Keratinocyte (primary cell): ENCODE data around the gene SLC44A3. TPM values are rescaled to one million over a fixed set of nuclear protein-coding genes. Genes with fewer than 3 reads are reported as not detected.

Experiments
- DNase-seq: peaks from one replicate; pipeline ENCODE4 v3.0.0-alpha.2; 2011; ENCODE audit warnings: low read depth, missing footprints, low spot score
- FAIRE-seq: peaks from 2 replicates; lab custom pipeline; 2011; peaks lifted over from hg19 to GRCh38; lab: Jason Lieb, UNC
- H2AFZ ChIP-seq: 2 replicates; pipeline ENCODE4 v1.6.0; 2012; ENCODE audit warnings: low read length, control low read depth, inconsistent platforms; ENCODE audit not compliant: control insufficient read depth
- H3K27ac ChIP-seq: 2 replicates; pipeline ENCODE4 v1.5.1; 2011; ENCODE audit warnings: low read length; ENCODE audit not compliant: control insufficient read depth, insufficient read depth
- H3K27me3 ChIP-seq: 3 replicates; pipeline ENCODE4 v1.6.0; 2011; ENCODE audit warnings: low read length; ENCODE audit not compliant: control insufficient read depth, insufficient read depth; ENCODE audit errors: extremely low read depth
- H3K36me3 ChIP-seq, 2 experiments: 2 replicates in 1 of 2; 3 replicates in 1 of 2; pipeline ENCODE4 v1.5.1; 2011; ENCODE audit warnings: low read length in 2 of 2, mild to moderate bottlenecking in 1 of 2; ENCODE audit not compliant: control insufficient read depth in 2 of 2, insufficient read depth in 2 of 2; ENCODE audit errors: extremely low read depth in 1 of 2
- H3K4me1 ChIP-seq: 3 replicates; pipeline ENCODE4 v1.5.1; 2011; ENCODE audit warnings: low read length; ENCODE audit not compliant: control insufficient read depth, insufficient read depth; ENCODE audit errors: extremely low read depth
- H3K4me2 ChIP-seq: 3 replicates; pipeline ENCODE4 v1.6.0; 2011; ENCODE audit warnings: low read depth, low read length; ENCODE audit not compliant: control insufficient read depth, insufficient read depth; ENCODE audit errors: extremely low read depth
- H3K4me3 ChIP-seq, 3 experiments: fragments of 200-600 bp in 1 of 3; sonication (generic) in 1 of 3; 2 replicates in 2 of 3; 3 replicates in 1 of 3; pipeline ENCODE4 v1.5.1; 2011 to 2016; ENCODE audit warnings: low read length in 3 of 3, mild to moderate bottlenecking in 3 of 3, control low read depth in 2 of 3, inconsistent platforms in 1 of 3, low read depth in 1 of 3, mixed read lengths in 1 of 3, mixed run types in 1 of 3, moderate library complexity in 1 of 3; ENCODE audit not compliant: control insufficient read depth in 2 of 3, insufficient read depth in 2 of 3; ENCODE audit errors: extremely low read depth in 1 of 3
- H3K79me2 ChIP-seq: 2 replicates; pipeline ENCODE4 v1.6.0; 2012; ENCODE audit warnings: low read length; ENCODE audit not compliant: control insufficient read depth, insufficient read depth
- H3K9ac ChIP-seq: 3 replicates; pipeline ENCODE4 v1.6.0; 2011; ENCODE audit warnings: low read length; ENCODE audit not compliant: control insufficient read depth, insufficient read depth; ENCODE audit errors: extremely low read depth
- H3K9me1 ChIP-seq: 3 replicates; pipeline ENCODE4 v1.6.0; 2011; ENCODE audit warnings: low read length; ENCODE audit not compliant: control insufficient read depth, insufficient read depth; ENCODE audit errors: extremely low read depth
- H3K9me3 ChIP-seq: 2 replicates; pipeline ENCODE4 v1.5.1; 2012; ENCODE audit warnings: low read depth, low read length; ENCODE audit not compliant: control insufficient read depth
- H4K20me1 ChIP-seq: 3 replicates; pipeline ENCODE4 v1.6.0; 2011; ENCODE audit warnings: low read length; ENCODE audit not compliant: control insufficient read depth, insufficient read depth; ENCODE audit errors: extremely low read depth
- EZH2 ChIP-seq: IDR thresholded peaks from one replicate; pipeline ENCODE4 v1.6.1; 2012; ENCODE audit warnings: inconsistent platforms, mild to moderate bottlenecking, low read length, moderate library complexity
- dilution Hi-C: fragments of 300-500 bp; cut with MboI; formaldehyde crosslinking; loops from one replicate; pipeline ENCODE4 v1.7.0; 2020; ENCODE audit warnings: low sequenced_read_pairs; ENCODE audit not compliant: extremely low pct_ligation_motif_present
- polyA plus RNA-seq, 5 experiments: library from polyadenylated mRNA; depleted of rRNA in 3 of 5; stranded (reverse) in 3 of 5; stranded (forward) in 1 of 5; unstranded in 1 of 5; fragments of >200 nt; gene quantifications; 1 replicate in 1 of 5; 2 replicates in 3 of 5; 3 replicates in 1 of 5; pipeline versions ENCODE4 v1.2.1 to v1.2.3, GENCODE V29; 2011 to 2012; ENCODE audit warnings: missing spikeins in 2 of 5, low read depth in 1 of 5, low replicate concordance in 1 of 5
- TF ChIP-seq, protein P1 (sequence below), 3 experiments: IDR thresholded peaks in 1 of 3; conservative IDR thresholded peaks in 1 of 3; optimal IDR thresholded peaks in 1 of 3; 2 replicates in 2 of 3; 3 replicates in 1 of 3; pipeline versions ENCODE3 to v1.5.1; 2011; ENCODE audit warnings: low read length in 3 of 3, mild to moderate bottlenecking in 3 of 3, moderate library complexity in 2 of 3, control low read depth in 1 of 3, inconsistent platforms in 1 of 3; ENCODE audit not compliant: insufficient read depth in 2 of 3; ENCODE audit errors: extremely low read depth in 1 of 3

The SLC44A3 gene
- polyA plus RNA-seq, 1 donor (not counting 4 experiments of a cell fraction or from before 2014, with no cell fraction given): 7.3 TPM

DNA sequence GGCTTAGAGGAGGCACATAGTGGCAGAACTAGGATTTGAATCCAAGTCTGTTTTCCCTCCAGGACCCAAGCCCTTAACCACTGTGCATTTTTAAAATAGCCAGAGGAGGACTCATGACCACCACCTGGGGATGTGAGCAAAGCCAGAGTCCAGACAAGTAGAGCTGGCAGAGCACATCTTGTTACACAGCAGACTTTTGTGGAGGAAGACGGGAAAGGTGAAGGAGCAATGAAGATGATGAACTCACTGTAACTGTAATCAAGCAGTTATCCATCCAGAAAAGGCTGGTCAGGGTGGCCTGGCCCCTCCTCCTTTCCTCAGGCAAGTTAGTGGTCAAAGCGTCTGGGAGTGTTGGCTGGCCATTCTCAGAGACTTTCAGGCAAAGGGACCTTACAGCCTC, 50.9 kb downstream of the SLC44A3 start:
- no peaks in the 10 kb centered on the region for H3K36me3 ChIP-seq
- H3K9ac ChIP-seq: no peak overlapping the region
- H3K4me3 ChIP-seq: no peak overlapping the region
- no peak for TF ChIP-seq EZH2
- TF ChIP-seq, protein P1, sequence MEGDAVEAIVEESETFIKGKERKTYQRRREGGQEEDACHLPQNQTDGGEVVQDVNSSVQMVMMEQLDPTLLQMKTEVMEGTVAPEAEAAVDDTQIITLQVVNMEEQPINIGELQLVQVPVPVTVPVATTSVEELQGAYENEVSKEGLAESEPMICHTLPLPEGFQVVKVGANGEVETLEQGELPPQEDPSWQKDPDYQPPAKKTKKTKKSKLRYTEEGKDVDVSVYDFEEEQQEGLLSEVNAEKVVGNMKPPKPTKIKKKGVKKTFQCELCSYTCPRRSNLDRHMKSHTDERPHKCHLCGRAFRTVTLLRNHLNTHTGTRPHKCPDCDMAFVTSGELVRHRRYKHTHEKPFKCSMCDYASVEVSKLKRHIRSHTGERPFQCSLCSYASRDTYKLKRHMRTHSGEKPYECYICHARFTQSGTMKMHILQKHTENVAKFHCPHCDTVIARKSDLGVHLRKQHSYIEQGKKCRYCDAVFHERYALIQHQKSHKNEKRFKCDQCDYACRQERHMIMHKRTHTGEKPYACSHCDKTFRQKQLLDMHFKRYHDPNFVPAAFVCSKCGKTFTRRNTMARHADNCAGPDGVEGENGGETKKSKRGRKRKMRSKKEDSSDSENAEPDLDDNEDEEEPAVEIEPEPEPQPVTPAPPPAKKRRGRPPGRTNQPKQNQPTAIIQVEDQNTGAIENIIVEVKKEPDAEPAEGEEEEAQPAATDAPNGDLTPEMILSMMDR (optimal IDR thresholded peaks at IDR 0.05 in 1 of 3, IDR thresholded peaks at IDR 0.05 in 1 of 3, conservative IDR thresholded peaks at IDR 0.05 in 1 of 3; ENCODE audit: extremely low read depth in 1 of 3, insufficient read depth in 2 of 3, low read length in 3 of 3): no peak
- H3K79me2 ChIP-seq: no peaks in the 10 kb centered on the region
- H3K9me3 ChIP-seq: no peaks in the 10 kb centered on the region
- no peak overlapping the region for H3K4me2 ChIP-seq
- DNase-seq (no peak), FAIRE-seq (no peak)
- H4K20me1 ChIP-seq: no peaks in the 10 kb centered on the region
- peaks cover 18% of the 10 kb centered on the region for H3K4me1 ChIP-seq
- H3K9me1 ChIP-seq: no peaks in the 10 kb centered on the region
- H3K27ac ChIP-seq: no peak overlapping the region
- H3K27me3 ChIP-seq: no peaks in the 10 kb centered on the region
- no peak overlapping the region for H2AFZ ChIP-seq
- dilution Hi-C loops: no loop called here

DNA sequence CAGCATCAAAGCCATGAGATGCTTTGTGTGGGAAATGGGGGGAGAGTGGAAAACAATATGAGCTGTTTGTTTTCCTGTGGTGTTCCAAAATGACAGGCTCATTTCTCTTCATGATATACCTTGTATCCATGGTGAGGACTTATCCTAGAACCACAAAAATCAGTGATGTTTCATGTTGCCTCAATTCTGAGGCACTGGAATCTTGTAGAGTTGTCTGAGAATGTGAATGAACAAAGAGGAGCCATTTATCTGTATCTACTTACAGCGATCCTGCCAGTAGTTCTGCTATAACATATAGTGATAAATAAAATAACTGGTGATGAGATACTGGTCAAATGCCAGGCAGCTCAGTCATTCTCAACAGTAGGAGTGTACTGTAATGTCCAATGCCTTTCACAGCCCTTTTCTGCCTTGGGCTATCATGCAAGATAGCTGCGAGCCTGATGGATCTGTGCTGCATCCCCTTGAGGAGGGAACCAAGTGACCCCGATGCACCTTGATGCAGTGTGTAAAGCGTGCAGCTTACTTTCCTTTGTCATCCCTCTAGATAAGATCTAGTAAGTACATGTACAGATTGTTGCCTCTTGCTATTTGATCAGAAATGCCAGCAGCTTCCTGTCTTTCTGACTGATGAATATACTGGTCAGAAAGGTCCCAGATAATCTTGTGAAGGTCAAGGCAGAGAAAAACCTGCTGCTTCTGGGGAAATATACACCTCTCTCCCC, 52.8 kb downstream of the SLC44A3 start:
- H3K4me2 ChIP-seq: no peak overlapping the region
- no peaks in the 10 kb centered on the region for H3K27me3 ChIP-seq
- no peak overlapping the region for H3K4me3 ChIP-seq
- no peak overlapping the region for H2AFZ ChIP-seq
- TF ChIP-seq, protein P1 (optimal IDR thresholded peaks at IDR 0.05 in 1 of 3, IDR thresholded peaks at IDR 0.05 in 1 of 3, conservative IDR thresholded peaks at IDR 0.05 in 1 of 3; ENCODE audit: extremely low read depth in 1 of 3, insufficient read depth in 2 of 3, low read length in 3 of 3): no peak
- no peak for TF ChIP-seq EZH2
- no peaks in the 10 kb centered on the region for H3K79me2 ChIP-seq
- dilution Hi-C loops: no loop called here
- peaks cover 26% of the 10 kb centered on the region for H3K4me1 ChIP-seq
- no peak overlapping the region for H3K9ac ChIP-seq
- DNase-seq (no peak), FAIRE-seq (peak; percentile 36)
- H3K27ac ChIP-seq: no peak overlapping the region
- no peaks in the 10 kb centered on the region for H3K36me3 ChIP-seq
- no peaks in the 10 kb centered on the region for H3K9me1 ChIP-seq
- no peaks in the 10 kb centered on the region for H4K20me1 ChIP-seq
- no peaks in the 10 kb centered on the region for H3K9me3 ChIP-seq
